HepG2 (cell line): ENCODE results near the gene RPL3. TPM values are rescaled to one million over a fixed set of nuclear protein-coding genes. Genes with fewer than 3 reads are reported as not detected.

Experiments
- ATAC-seq: fragments of 200-7000 bp; cut with Tn5 transposase; 3 replicates; pipeline ENCODE4 v1.9.1; 2020; ENCODE audit warnings: mild to moderate bottlenecking, moderate library complexity
- BruUV-seq: library from RNA; stranded (reverse); fragments of 400-500 nt; replicated peaks from 2 replicates; lab custom pipeline; 2021; lab: Mats Ljungman, UMichigan
- CTCF ChIA-PET: fragments of 300-600 bp; formaldehyde crosslinking; extraction: SDS; loops from one replicate; lab custom pipeline; 2021; ENCODE audit warnings: low total read pairs, inconsistent platforms, low intra/inter-chr PET ratio; lab: Yijun Ruan, JAX
- POLR2A ChIA-PET: fragments of 350-600 bp; sonication (Branson Sonifier 250); formaldehyde crosslinking; loops from one replicate; lab custom pipeline; 2020; ENCODE audit warnings: antibody characterized with exemption, inconsistent platforms; lab: Yijun Ruan, JAX
- DNase-seq: peaks from one replicate; pipeline ENCODE4 v3.0.0-alpha.2; 2015; ENCODE audit warnings: low spot score
- FAIRE-seq: peaks from 3 replicates; lab custom pipeline; 2011; peaks lifted over from hg19 to GRCh38; lab: Jason Lieb, UNC
- H2AFZ ChIP-seq: one replicate; pipeline ENCODE4 v1.6.1; 2011; ENCODE audit warnings: low read length, inconsistent platforms
- H3K27ac ChIP-seq: fragments of 300-600 bp; 3 replicates; pipeline ENCODE4 v1.8.0; 2011; ENCODE audit warnings: mixed run types, mild to moderate bottlenecking, mixed read lengths, low read length, inconsistent platforms; ENCODE audit not compliant: insufficient read depth; ENCODE audit errors: extremely low read length
- H3K27me3 ChIP-seq, 2 experiments: fragments of 200-600 bp in 1 of 2; 2 replicates in 1 of 2; 3 replicates in 1 of 2; pipeline versions ENCODE4 v1.6.0 to v1.8.0; 2011; ENCODE audit warnings: low read length in 2 of 2, mild to moderate bottlenecking in 2 of 2, moderate library complexity in 2 of 2, inconsistent platforms in 1 of 2; ENCODE audit not compliant: insufficient read depth in 2 of 2, control insufficient read depth in 1 of 2
- H3K36me3 ChIP-seq, 2 experiments: fragments of 200-600 bp in 1 of 2; replicated peaks in 1 of 2; 2 replicates in 1 of 2; 3 replicates in 1 of 2; pipeline versions ENCODE4 v1.5.1 to v1.8.0; 2011; ENCODE audit warnings: low read length in 2 of 2, inconsistent platforms in 1 of 2; ENCODE audit not compliant: insufficient read depth in 2 of 2, control insufficient read depth in 1 of 2
- H3K4me1 ChIP-seq: 2 replicates; pipeline ENCODE4 v1.5.1; 2012; ENCODE audit warnings: low read length, inconsistent platforms; ENCODE audit not compliant: insufficient read depth
- H3K4me2 ChIP-seq: 2 replicates; pipeline ENCODE4 v1.6.0; 2011; ENCODE audit warnings: low read depth, low read length, inconsistent platforms
- H3K4me3 ChIP-seq, 3 experiments: fragments of 200-600 bp in 1 of 3; sonication (generic), shearing (Covaris generic) in 1 of 3; replicated peaks in 1 of 3; 2 replicates each; pipeline ENCODE4 v1.5.1; 2011 to 2016; ENCODE audit warnings: low read length in 3 of 3, inconsistent platforms in 2 of 3, low read depth in 2 of 3, mild to moderate bottlenecking in 2 of 3, control low read depth in 1 of 3, mixed read lengths in 1 of 3; ENCODE audit not compliant: insufficient read depth in 1 of 3
- H3K79me2 ChIP-seq: one replicate; pipeline ENCODE4 v1.6.1; 2011; ENCODE audit warnings: low read length, inconsistent platforms; ENCODE audit not compliant: insufficient read depth
- H3K9ac ChIP-seq: 2 replicates; pipeline ENCODE4 v1.6.0; 2011; ENCODE audit warnings: mild to moderate bottlenecking, low read depth, low read length, inconsistent platforms; ENCODE audit not compliant: insufficient read depth
- H3K9me3 ChIP-seq: 2 replicates; pipeline ENCODE4 v1.5.1; 2012; ENCODE audit warnings: mild to moderate bottlenecking, low read length
- H4K20me1 ChIP-seq: 2 replicates; pipeline ENCODE4 v1.6.0; 2011; ENCODE audit warnings: inconsistent platforms, mild to moderate bottlenecking, low read length, moderate library complexity; ENCODE audit not compliant: insufficient read depth
- CBX1 ChIP-seq: IDR thresholded peaks from one replicate; pipeline ENCODE4 v1.6.1; 2016; ENCODE audit warnings: antibody characterized with exemption, low read depth
- DPF2 ChIP-seq: sonication (generic); formaldehyde crosslinking; IDR thresholded peaks from 2 replicates; pipeline ENCODE4 v1.4.0; 2020; ENCODE audit warnings: mild to moderate bottlenecking, low read depth, missing genetic modification reagents, borderline replicate concordance
- HDAC6 ChIP-seq: fragments of 200-600 bp; sonication (generic); IDR thresholded peaks from 2 replicates; pipeline ENCODE4 v1.7.0; 2017; ENCODE audit warnings: mild to moderate bottlenecking, antibody characterized with exemption, low read length, low read depth
- JDP2 ChIP-seq: sonication (generic); formaldehyde crosslinking; IDR thresholded peaks from 2 replicates; pipeline ENCODE4 v1.8.1; 2022; ENCODE audit warnings: missing genetic modification reagents, borderline replicate concordance
- KDM4B ChIP-seq: sonication (generic); formaldehyde crosslinking; IDR thresholded peaks from 2 replicates; pipeline ENCODE4 v1.4.0; 2020; ENCODE audit warnings: missing genetic modification reagents
- KDM5A ChIP-seq: fragments of 200-600 bp; sonication (generic); IDR thresholded peaks from 2 replicates; pipeline ENCODE4 v1.7.0; 2018; ENCODE audit warnings: antibody characterized with exemption, mild to moderate bottlenecking, low read length, borderline replicate concordance
- NFATC3 ChIP-seq: sonication (generic); formaldehyde crosslinking; IDR thresholded peaks from 2 replicates; pipeline ENCODE4 v1.5.1; 2020; ENCODE audit warnings: mild to moderate bottlenecking, missing genetic modification reagents
- RBAK ChIP-seq: sonication (generic); formaldehyde crosslinking; IDR thresholded peaks from 2 replicates; pipeline ENCODE4 v1.5.1; 2020; ENCODE audit warnings: mild to moderate bottlenecking, missing genetic modification reagents
- RBM22 ChIP-seq: fragments of 200-400 bp; formaldehyde crosslinking; optimal IDR thresholded peaks from 2 replicates; pipeline ENCODE3; 2017; ENCODE audit warnings: mild to moderate bottlenecking, low read length, moderate library complexity
- RFXANK ChIP-seq: IDR thresholded peaks from 2 replicates; pipeline ENCODE4 v1.6.1; 2016
- RXRA ChIP-seq: sonication (generic); formaldehyde crosslinking; IDR thresholded peaks from 2 replicates; pipeline ENCODE4 v1.5.1; 2020; ENCODE audit warnings: missing genetic modification reagents
- SALL1 ChIP-seq: sonication (generic); formaldehyde crosslinking; IDR thresholded peaks from 2 replicates; pipeline ENCODE4 v1.8.0; 2022; ENCODE audit warnings: mild to moderate bottlenecking, missing genetic modification reagents
- TBX3 ChIP-seq: fragments of 450-650 bp; IDR thresholded peaks from 2 replicates; pipeline ENCODE4 v1.6.1; 2017; ENCODE audit warnings: antibody characterized with exemption, mild to moderate bottlenecking, inconsistent platforms, borderline replicate concordance
- TEAD3 ChIP-seq: optimal IDR thresholded peaks from 2 replicates; pipeline ENCODE3; 2016; ENCODE audit warnings: borderline replicate concordance
- XRCC5 ChIP-seq: fragments of 200-400 bp; formaldehyde crosslinking; optimal IDR thresholded peaks from 2 replicates; pipeline ENCODE3; 2017; ENCODE audit warnings: mild to moderate bottlenecking, low read length
- ZFYVE20 ChIP-seq: sonication (generic); formaldehyde crosslinking; IDR thresholded peaks from 2 replicates; pipeline ENCODE4 v1.8.0; 2023; ENCODE audit warnings: low read depth, mild to moderate bottlenecking, moderate library complexity, missing genetic modification reagents, borderline replicate concordance
- ZNF10 ChIP-seq: sonication (generic); formaldehyde crosslinking; IDR thresholded peaks from 2 replicates; pipeline ENCODE4 v1.4.0; 2020; ENCODE audit warnings: mild to moderate bottlenecking, low read depth, missing genetic modification reagents, borderline replicate concordance
- ZNF737 ChIP-seq: sonication (generic); formaldehyde crosslinking; IDR thresholded peaks from 2 replicates; pipeline ENCODE4 v1.5.0; 2020; ENCODE audit warnings: missing genetic modification reagents, mild to moderate bottlenecking, borderline replicate concordance
- WGBS: methylation state at CpG from one replicate; pipeline ENCODE4 v1.1.6; 2017; ENCODE audit warnings: low lambda C conversion rate; 5-methylcytosine and 5-hydroxymethylcytosine counted together
- in situ Hi-C: cut with HindIII; loops from 2 replicates; pipeline ENCODE4 v1.10.0; 2017; ENCODE audit warnings: low pct_unique_long_range_greater_than_20kb; ENCODE audit not compliant: extremely low pct_ligation_motif_present
- intact Hi-C: fragments of 100-400 bp; cut with micrococcal nuclease; formaldehyde crosslinking; loops from one replicate; pipeline ENCODE4 v1.10.0; 2022; ENCODE audit not compliant: unreplicated experiment
- polyA plus RNA-seq, 8 experiments: library from polyadenylated mRNA; depleted of rRNA in 3 of 8; stranded (reverse) in 7 of 8; unstranded in 1 of 8; fragments of >200 nt; fragmentation: Illumina TruSeq in 4 of 8; extraction: Trizol in 4 of 8; gene quantifications; 2 replicates each; pipeline versions ENCODE4 v1.2.1 to v1.2.3, GENCODE V29; 2011 to 2016; ENCODE audit warnings: low read depth in 4 of 8, missing spikeins in 1 of 8, mixed read lengths in 1 of 8; ENCODE audit not compliant: insufficient read depth in 1 of 8
- total RNA-seq, 5 experiments: library from RNA; depleted of rRNA; stranded (reverse); fragments of >200 nt; fragmentation: Illumina TruSeq; extraction: Trizol; gene quantifications; 2 replicates each; pipeline ENCODE4 v1.2.3, GENCODE V29; 2016; ENCODE audit warnings: low read depth in 1 of 5
- TF ChIP-seq, protein P1 (sequence below): sonication (generic); formaldehyde crosslinking; IDR thresholded peaks from 2 replicates; pipeline ENCODE4 v1.5.0; 2020; ENCODE audit warnings: mild to moderate bottlenecking, missing genetic modification reagents
- TF ChIP-seq, protein P2 (sequence below): sonication (generic); formaldehyde crosslinking; IDR thresholded peaks from 2 replicates; pipeline ENCODE4 v1.5.0; 2020; ENCODE audit warnings: missing genetic modification reagents, mild to moderate bottlenecking, borderline replicate concordance
- TF ChIP-seq, protein P3 (sequence below): sonication (generic); formaldehyde crosslinking; IDR thresholded peaks from 2 replicates; pipeline ENCODE4 v1.5.1; 2020; ENCODE audit warnings: missing genetic modification reagents, mild to moderate bottlenecking, borderline replicate concordance

Gene RPL3
- total and polyA plus RNA-seq, 2 of the 13 experiments (the other 11 are each of a cell fraction or from before 2014, with no cell fraction given), result 1,051 to 3,279 TPM

DNA sequence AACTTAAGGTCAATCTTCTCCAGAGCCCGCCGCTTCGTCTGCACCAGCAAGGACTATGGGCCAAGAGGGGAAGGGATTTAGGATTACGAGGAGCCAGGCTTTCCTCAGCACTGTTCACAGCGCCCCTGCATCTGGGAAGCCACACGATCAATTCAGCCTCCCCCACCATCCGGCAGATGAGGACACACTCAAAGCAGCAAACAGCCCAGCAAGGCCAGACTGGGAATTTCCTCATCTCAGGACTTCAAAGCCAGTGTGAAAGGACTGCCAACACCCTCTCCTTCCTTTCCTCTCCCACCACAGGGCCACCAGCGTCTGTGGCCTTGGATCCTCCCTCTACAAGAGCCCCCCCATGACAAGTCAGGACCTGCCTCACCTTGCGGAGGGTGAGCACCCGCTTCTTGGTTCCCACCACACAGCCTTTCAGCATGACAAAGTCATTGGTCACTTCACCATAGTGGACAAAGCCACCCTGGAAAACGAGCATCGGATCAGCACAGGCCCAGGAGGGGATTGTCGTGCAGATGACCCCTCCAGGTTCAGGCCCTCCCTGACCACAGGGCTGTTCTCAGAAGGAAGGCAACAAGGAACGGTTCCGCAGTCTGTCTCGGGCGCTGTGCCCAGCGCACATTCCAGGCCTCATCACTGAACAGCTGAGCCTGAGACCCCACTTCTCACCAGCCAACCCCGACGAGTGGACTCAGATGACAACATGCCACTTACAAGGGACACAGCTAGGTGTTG lies 6.0 kb downstream of the RPL3 start:
- peaks cover 71% of the 10 kb centered on the region for H3K4me1 ChIP-seq
- BruUV-seq, result no TSS peak
- H3K9me3 ChIP-seq, result no peaks in the 10 kb centered on the region
- no peak overlapping the region for H3K4me3 ChIP-seq
- intact Hi-C loops, result no loop called here
- in situ Hi-C loops, result loop anchor here (5.0 kb wide), 1 partner anchor 141 kb away; no protein-coding TSS in a partner anchor
- H3K27me3 ChIP-seq, result no peaks in the 10 kb centered on the region; a peak in 1 of 5 replicates
- H3K79me2 ChIP-seq, result peaks cover 37% of the 10 kb centered on the region
- peaks cover 65% of the 10 kb centered on the region for H4K20me1 ChIP-seq
- H3K36me3 ChIP-seq, result peaks cover 44 to 65% of the 10 kb centered on the region in 2 experiments
- no peak overlapping the region for H3K27ac ChIP-seq
- WGBS, result 94% methylated on average over 17 of the region's 20 CpGs
- ATAC-seq (no peak), FAIRE-seq (no peak), DNase-seq (no peak)
- H3K9ac ChIP-seq, result no peak overlapping the region
- H2AFZ ChIP-seq, result no peak overlapping the region
- CTCF ChIA-PET, result no interaction called here
- no peak overlapping the region for H3K4me2 ChIP-seq
- POLR2A ChIA-PET, result interaction anchor here (1.4 kb wide), 1 partner anchor 31 kb away, joined by 6 read pairs; no protein-coding TSS in a partner anchor
- TF ChIP-seq ZNF737 (no peak), ZFYVE20 (no peak), RXRA (no peak), RFXANK (CRISPR knock-in tag) (no peak), NFATC3 (no peak), SALL1 (no peak), TEAD3 (CRISPR knock-in tag) (peak; percentile 23), DPF2 (CRISPR knock-in tag) (no peak), ZNF10 (CRISPR knock-in tag) (no peak), HDAC6 (no peak), KDM4B (CRISPR knock-in tag) (no peak), JDP2 (CRISPR knock-in tag) (no peak), RBAK (CRISPR knock-in tag) (no peak), XRCC5 (no peak), CBX1 (no peak), RBM22 (peak; percentile 41), TBX3 (no peak), KDM5A (no peak)
- TF ChIP-seq, protein P1, sequence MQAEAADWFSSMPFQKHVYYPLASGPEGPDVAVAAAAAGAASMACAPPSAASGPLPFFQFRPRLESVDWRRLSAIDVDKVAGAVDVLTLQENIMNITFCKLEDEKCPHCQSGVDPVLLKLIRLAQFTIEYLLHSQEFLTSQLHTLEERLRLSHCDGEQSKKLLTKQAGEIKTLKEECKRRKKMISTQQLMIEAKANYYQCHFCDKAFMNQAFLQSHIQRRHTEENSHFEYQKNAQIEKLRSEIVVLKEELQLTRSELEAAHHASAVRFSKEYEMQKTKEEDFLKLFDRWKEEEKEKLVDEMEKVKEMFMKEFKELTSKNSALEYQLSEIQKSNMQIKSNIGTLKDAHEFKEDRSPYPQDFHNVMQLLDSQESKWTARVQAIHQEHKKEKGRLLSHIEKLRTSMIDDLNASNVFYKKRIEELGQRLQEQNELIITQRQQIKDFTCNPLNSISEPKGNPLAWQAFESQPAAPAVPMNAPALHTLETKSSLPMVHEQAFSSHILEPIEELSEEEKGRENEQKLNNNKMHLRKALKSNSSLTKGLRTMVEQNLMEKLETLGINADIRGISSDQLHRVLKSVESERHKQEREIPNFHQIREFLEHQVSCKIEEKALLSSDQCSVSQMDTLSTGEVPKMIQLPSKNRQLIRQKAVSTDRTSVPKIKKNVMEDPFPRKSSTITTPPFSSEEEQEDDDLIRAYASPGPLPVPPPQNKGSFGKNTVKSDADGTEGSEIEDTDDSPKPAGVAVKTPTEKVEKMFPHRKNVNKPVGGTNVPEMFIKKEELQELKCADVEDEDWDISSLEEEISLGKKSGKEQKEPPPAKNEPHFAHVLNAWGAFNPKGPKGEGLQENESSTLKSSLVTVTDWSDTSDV (CRISPR knock-in tag), result no peak
- TF ChIP-seq, protein P2, sequence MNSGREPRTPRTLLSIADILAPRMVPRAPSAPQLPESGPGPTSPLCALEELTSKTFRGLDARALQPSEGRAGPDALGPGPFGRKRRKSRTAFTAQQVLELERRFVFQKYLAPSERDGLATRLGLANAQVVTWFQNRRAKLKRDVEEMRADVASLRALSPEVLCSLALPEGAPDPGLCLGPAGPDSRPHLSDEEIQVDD (CRISPR knock-in tag), result no peak
- TF ChIP-seq, protein P3, sequence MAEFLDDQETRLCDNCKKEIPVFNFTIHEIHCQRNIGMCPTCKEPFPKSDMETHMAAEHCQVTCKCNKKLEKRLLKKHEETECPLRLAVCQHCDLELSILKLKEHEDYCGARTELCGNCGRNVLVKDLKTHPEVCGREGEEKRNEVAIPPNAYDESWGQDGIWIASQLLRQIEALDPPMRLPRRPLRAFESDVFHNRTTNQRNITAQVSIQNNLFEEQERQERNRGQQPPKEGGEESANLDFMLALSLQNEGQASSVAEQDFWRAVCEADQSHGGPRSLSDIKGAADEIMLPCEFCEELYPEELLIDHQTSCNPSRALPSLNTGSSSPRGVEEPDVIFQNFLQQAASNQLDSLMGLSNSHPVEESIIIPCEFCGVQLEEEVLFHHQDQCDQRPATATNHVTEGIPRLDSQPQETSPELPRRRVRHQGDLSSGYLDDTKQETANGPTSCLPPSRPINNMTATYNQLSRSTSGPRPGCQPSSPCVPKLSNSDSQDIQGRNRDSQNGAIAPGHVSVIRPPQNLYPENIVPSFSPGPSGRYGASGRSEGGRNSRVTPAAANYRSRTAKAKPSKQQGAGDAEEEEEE, result no peak
